ENCODE results near the gene SLC49A3. TPM values are rescaled to one million over a fixed set of nuclear protein-coding genes. Genes with fewer than 3 reads are reported as not detected.

SLC49A3 gene
- total RNA-seq, 1 experiment from 2014 or later, result 6.9 TPM

GRCh38 chr4:732911-733630 lies 44.1 kb upstream of the SLC49A3 start:
- Histone ChIP-seq H4K5ac (ENCODE audit: insufficient read length, low read depth, low read length) (no peak overlapping the region), H2BK20ac (ENCODE audit: low read depth, low read length, poor library complexity, severe bottlenecking) (no peak overlapping the region), H2BK120ac (ENCODE audit: low read depth, low read length, poor library complexity, severe bottlenecking) (no peak overlapping the region), H3K4ac (ENCODE audit: low read depth, low read length) (no peak overlapping the region), H2AK5ac (ENCODE audit: insufficient read length, low read length) (no peak overlapping the region), H2BK5ac (ENCODE audit: insufficient read length, low read length) (no peak overlapping the region), H2BK12ac (ENCODE audit: insufficient read length, low read depth, low read length) (no peak overlapping the region), H2BK15ac (ENCODE audit: low read depth, low read length) (no peak overlapping the region), H3K79me2 (ENCODE audit: insufficient read depth, low read length) (peaks cover 2% of the 10 kb centered on the region; the same call in 1 of the 2 replicates), H4K8ac (replicated peaks; ENCODE audit: insufficient read length, low read depth, low read length) (no peak overlapping the region), H3K18ac (ENCODE audit: insufficient read length, low read depth, low read length) (no peak overlapping the region), H3K23me2 (ENCODE audit: insufficient read length, low read depth, low read length, poor library complexity, severe bottlenecking) (no peaks in the 10 kb centered on the region), H3K9ac (ENCODE audit: extremely low read depth, insufficient read length, low read length) (no peak overlapping the region), H3K23ac (ENCODE audit: insufficient read length, low read depth, low read length) (no peak overlapping the region), H3K4me1 (ENCODE audit: insufficient read depth, low read length) (no peaks in the 10 kb centered on the region), H4K91ac (ENCODE audit: insufficient read length, low read depth, low read length) (no peak overlapping the region), H3K79me1 (ENCODE audit: insufficient read depth, low read depth, low read length, poor library complexity, severe bottlenecking) (no peaks in the 10 kb centered on the region), H4K20me1 (ENCODE audit: control insufficient read depth, insufficient read depth, insufficient read length) (peaks cover 2% of the 10 kb centered on the region), H3T11ph (ENCODE audit: low read length) (no peak overlapping the region), H3K9me3 (ENCODE audit: control insufficient read depth, low read depth, low read length) (no peaks in the 10 kb centered on the region), H3K27ac (ENCODE audit: insufficient read length, low read depth, low read length) (no peak overlapping the region), H3K4me2 (ENCODE audit: insufficient read depth, insufficient read length, low read length) (no peak overlapping the region), H3K14ac (ENCODE audit: insufficient read depth, low read length) (no peak overlapping the region), H3K27me3 (ENCODE audit: insufficient read depth, low read length) (no peaks in the 10 kb centered on the region), H2AFZ (ENCODE audit: low read length) (no peak overlapping the region), H3K56ac (ENCODE audit: insufficient read length, low read depth, low read length) (no peak overlapping the region)
- no peaks in the 10 kb centered on the region for H3K9me3 Mint-ChIP-seq
- peaks cover 31 to 63% (median 52%) of the 10 kb centered on the region in 3 experiments for H3K36me3 Mint-ChIP-seq (ENCODE audit: insufficient read depth in 1 of 3, low read depth in 3 of 3)
- H3K4me3 Mint-ChIP-seq, result no peak overlapping the region
- no peak for TF ChIP-seq CTCF (conservative IDR thresholded peaks at IDR 0.05)
- H3K4me1 Mint-ChIP-seq, result no peaks in the 10 kb centered on the region
- no CpG with 5 or more reads among the region's 32 CpGs for WGBS (ENCODE audit: extremely low coverage, insufficient read length, low lambda C conversion rate)
- H3K27me3 Mint-ChIP-seq (ENCODE audit: low read depth), result no peaks in the 10 kb centered on the region
- DNase-seq, result no peak
- H3K27ac Mint-ChIP-seq, result no peak overlapping the region
